ENCODE results near the gene WFIKKN2.

The WFIKKN2 gene

GRCh38 chr17:50836826-50837225 lies 1.4 kb downstream of the WFIKKN2 start:
- no peak for DNase-seq

GRCh38 chr17:50837286-50837979 lies 2.0 kb downstream of the WFIKKN2 start:
- no peak for DNase-seq

- no peak for DNase-seq
Observed at GRCh38 chr17:50837980-50838954, 2.9 kb downstream of the WFIKKN2 start.

GRCh38 chr17:50839591-50840310 lies 4.4 kb downstream of the WFIKKN2 start:
- no peak for DNase-seq

- no peak for DNase-seq
Observed at GRCh38 chr17:50840311-50840851, 5.0 kb downstream of the WFIKKN2 start.

GRCh38 chr17:50841277-50841948 lies 6.0 kb downstream of the WFIKKN2 start:
- DNase-seq = no peak

- DNase-seq = peak; percentile 60
Observed at GRCh38 chr17:50841949-50842354, 6.6 kb downstream of the WFIKKN2 start.

- no peak for DNase-seq
Observed at GRCh38 chr17:50842506-50843149, 7.2 kb downstream of the WFIKKN2 start.

GRCh38 chr17:50843150-50843905 lies 7.9 kb downstream of the WFIKKN2 start:
- no peak for DNase-seq

GRCh38 chr17:50844117-50844700 lies 8.8 kb downstream of the WFIKKN2 start:
- no peak for DNase-seq

GRCh38 chr17:50845240-50846147 lies 10.1 kb downstream of the WFIKKN2 start:
- no peak for DNase-seq

- no peak for DNase-seq
Observed at GRCh38 chr17:50847566-50847965, 12.2 kb downstream of the WFIKKN2 start.

- no peak for DNase-seq
Observed at GRCh38 chr17:50848039-50848438, 12.7 kb downstream of the WFIKKN2 start.

- no peak for DNase-seq
Observed at GRCh38 chr17:50848711-50849110, 13.3 kb downstream of the WFIKKN2 start.

- no peak for DNase-seq
Observed at GRCh38 chr17:50850640-50851039, 15.3 kb downstream of the WFIKKN2 start.

GRCh38 chr17:50853015-50853615 lies 17.7 kb downstream of the WFIKKN2 start:
- DNase-seq = no peak

- DNase-seq = no peak
Observed at GRCh38 chr17:50853781-50854180, 18.4 kb downstream of the WFIKKN2 start.

- DNase-seq = no peak
Observed at GRCh38 chr17:50855708-50856330, 20.4 kb downstream of the WFIKKN2 start.

GRCh38 chr17:50856431-50856830 lies 21.0 kb downstream of the WFIKKN2 start:
- no peak for DNase-seq
